Body of pancreas (tissue), 4 donors: ENCODE results near the gene NPTN.

Experiments used
- CTCF ChIP-seq, 7 experiments: fragments of 450-650 bp in 4 of 7; fragments of 200-600 bp in 3 of 7; sonication (generic) in 3 of 7; IDR thresholded peaks; one replicate each; pipeline ENCODE4 v1.5.1; 2016 to 2019; ENCODE audit warnings: antibody characterized with exemption in 7 of 7
- POLR2A ChIP-seq, 3 donors: fragments of 450-650 bp; IDR thresholded peaks; one replicate each; pipeline ENCODE4 v1.6.1; 2016; ENCODE audit warnings: antibody characterized with exemption in 3 of 3, mild to moderate bottlenecking in 2 of 3

GRCh38 chr15:73648014-73648295, 14.8 kb upstream of the NPTN start:
- TF ChIP-seq CTCF (IDR thresholded peaks at IDR 0.05): no peak
- no peak for TF ChIP-seq POLR2A (IDR thresholded peaks at IDR 0.05)
